A549 treated with GW870086 at 1 μM for 4 hours (cell line): Measurements from ENCODE around the gene MTMR3. TPM values are rescaled to one million over a fixed set of nuclear protein-coding genes. Genes with fewer than 3 reads are reported as not detected.

ENCODE experiments used
- total RNA-seq: library from RNA; stranded (reverse); fragments of 200-300 nt; extraction: Qiagen RNA extraction; gene quantifications from 5 replicates; pipeline ENCODE4 v1.2.3, GENCODE V29; 2022; ENCODE audit warnings: low read depth

The MTMR3 gene
- total RNA-seq = 6.9 to 9.3 TPM (median 8.9 TPM) in 5 replicates

DNA sequence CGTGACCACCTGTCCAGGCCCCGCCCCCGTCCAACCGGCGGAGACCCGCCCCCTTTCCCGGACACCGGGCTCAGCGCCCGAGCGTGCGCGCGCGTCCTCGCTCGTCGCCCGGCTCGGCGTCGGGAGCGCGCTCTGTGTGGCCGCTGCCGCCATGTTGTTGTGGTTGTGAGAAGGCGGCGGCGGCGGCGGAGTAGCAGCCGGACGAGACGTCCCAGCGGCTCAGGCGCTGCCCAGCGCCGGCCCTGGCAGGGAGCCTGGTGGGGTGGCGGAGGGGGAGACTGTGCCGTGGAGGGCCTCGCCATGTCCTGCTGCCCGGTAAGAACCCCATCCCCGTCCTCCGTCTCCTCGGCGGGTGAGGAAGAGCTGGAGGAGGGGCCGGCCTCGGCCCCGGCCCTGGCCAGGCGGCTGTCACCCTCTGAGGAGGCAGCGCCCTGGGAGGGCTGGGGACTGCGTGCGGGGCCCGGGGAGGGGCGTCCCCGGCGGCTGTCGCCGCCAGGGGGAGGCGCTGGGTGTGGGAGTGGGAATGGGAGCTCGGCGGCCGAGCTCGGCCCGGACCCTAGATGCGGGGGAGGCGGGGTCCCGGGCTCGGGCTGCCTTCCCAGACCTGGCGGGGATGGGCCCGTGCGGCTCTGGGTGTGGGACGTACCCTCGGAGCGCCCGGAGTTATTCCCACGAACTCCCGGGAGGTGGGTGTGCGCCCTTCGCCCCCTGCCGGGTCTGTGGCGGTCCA is at the start of gene MTMR3:
Gene MTMR3, plus strand, starts transcription at position 130 of the 730 bp plus-strand sequence. CDS start 87,886 bp downstream, outside the sequence.

GRCh38 chr22:29837741-29838598 is 45.0 kb upstream of the MTMR3 start, which contains the start of gene ASCC2:
Gene ASCC2 (minus strand): TSS chr22:29838274. CDS start chr22:29832325, 5,949 bp downstream.

GRCh38 chr22:30079952-30080533 is 197.1 kb downstream of the MTMR3 start, which contains the start of gene HORMAD2:
Gene HORMAD2 (plus strand): TSS chr22:30080464. CDS start chr22:30093953, 13,489 bp downstream.

Other genes with a start within 250 kb of the MTMR3 start
- 0.14 to 0.30 TPM (median 0.18 TPM) in 5 replicates for gene CABP7, start 163.2 kb upstream of the MTMR3 start, total RNA-seq
- 14.1 to 19.2 TPM (median 18.9 TPM) in 5 replicates for gene ZMAT5, start 116.2 kb upstream of the MTMR3 start, total RNA-seq
- gene UQCR10, start 115.8 kb upstream of the MTMR3 start, total RNA-seq = 112 to 128 TPM (median 123 TPM) in 5 replicates
- gene ASCC2, start 44.9 kb upstream of the MTMR3 start, total RNA-seq = 24.7 to 30.4 TPM (median 28.5 TPM) in 5 replicates
- gene HORMAD2, start 197.3 kb downstream of the MTMR3 start, total RNA-seq = not detected in 5 replicates